Panc1 (cell line): ENCODE measurements around the gene PPM1D.

Experiments used
- POLR2AphosphoS5 ChIP-seq: IDR thresholded peaks from 2 replicates; pipeline ENCODE4 v1.6.1; 2012; ENCODE audit warnings: mild to moderate bottlenecking, low read depth, low read length, moderate library complexity
- REST ChIP-seq, 2 experiments: IDR thresholded peaks; 2 replicates each; pipeline ENCODE4 v1.6.1; 2011 to 2012; ENCODE audit warnings: low read depth in 2 of 2, control low read depth in 1 of 2, low read length in 1 of 2, mild to moderate bottlenecking in 1 of 2, moderate library complexity in 1 of 2; ENCODE audit not compliant: insufficient read depth in 1 of 2
- SIN3A ChIP-seq: IDR thresholded peaks from 2 replicates; pipeline ENCODE4 v1.6.1; 2012; ENCODE audit warnings: low read depth, mild to moderate bottlenecking, low read length, moderate library complexity, borderline replicate concordance; ENCODE audit not compliant: insufficient read depth
- TCF7L2 ChIP-seq: IDR thresholded peaks from 2 replicates; pipeline ENCODE4 v1.6.1; 2011; ENCODE audit warnings: mild to moderate bottlenecking, low read depth, low read length, inconsistent platforms
- TF ChIP-seq, protein P1 (sequence below): fragments of 450-650 bp; IDR thresholded peaks from 2 replicates; pipeline ENCODE4 v1.5.1; 2017; ENCODE audit warnings: mild to moderate bottlenecking

GRCh38 chr17:60661489-60661888, 61.5 kb downstream of the PPM1D start:
- TF ChIP-seq REST (IDR thresholded peaks at IDR 0.05; ENCODE audit: insufficient read depth in 1 of 2, low read depth in 2 of 2, low read length in 1 of 2) (no peak), POLR2AphosphoS5 (no peak), SIN3A (no peak), TCF7L2 (no peak)
- TF ChIP-seq, protein P1, sequence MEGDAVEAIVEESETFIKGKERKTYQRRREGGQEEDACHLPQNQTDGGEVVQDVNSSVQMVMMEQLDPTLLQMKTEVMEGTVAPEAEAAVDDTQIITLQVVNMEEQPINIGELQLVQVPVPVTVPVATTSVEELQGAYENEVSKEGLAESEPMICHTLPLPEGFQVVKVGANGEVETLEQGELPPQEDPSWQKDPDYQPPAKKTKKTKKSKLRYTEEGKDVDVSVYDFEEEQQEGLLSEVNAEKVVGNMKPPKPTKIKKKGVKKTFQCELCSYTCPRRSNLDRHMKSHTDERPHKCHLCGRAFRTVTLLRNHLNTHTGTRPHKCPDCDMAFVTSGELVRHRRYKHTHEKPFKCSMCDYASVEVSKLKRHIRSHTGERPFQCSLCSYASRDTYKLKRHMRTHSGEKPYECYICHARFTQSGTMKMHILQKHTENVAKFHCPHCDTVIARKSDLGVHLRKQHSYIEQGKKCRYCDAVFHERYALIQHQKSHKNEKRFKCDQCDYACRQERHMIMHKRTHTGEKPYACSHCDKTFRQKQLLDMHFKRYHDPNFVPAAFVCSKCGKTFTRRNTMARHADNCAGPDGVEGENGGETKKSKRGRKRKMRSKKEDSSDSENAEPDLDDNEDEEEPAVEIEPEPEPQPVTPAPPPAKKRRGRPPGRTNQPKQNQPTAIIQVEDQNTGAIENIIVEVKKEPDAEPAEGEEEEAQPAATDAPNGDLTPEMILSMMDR = no peak
